IPS DF 4.7 (cell line): ENCODE measurements around the gene CDK11A.
A peak's percentile ranks its signal among the peaks of the same experiment; 100 is the strongest.

Experiments used
- DNase-seq: peaks from one replicate; pipeline ENCODE4 v3.0.0-alpha.2; 2013; ENCODE audit warnings: low spot score; ENCODE audit errors: extremely low read depth

CDK11A gene

DNA sequence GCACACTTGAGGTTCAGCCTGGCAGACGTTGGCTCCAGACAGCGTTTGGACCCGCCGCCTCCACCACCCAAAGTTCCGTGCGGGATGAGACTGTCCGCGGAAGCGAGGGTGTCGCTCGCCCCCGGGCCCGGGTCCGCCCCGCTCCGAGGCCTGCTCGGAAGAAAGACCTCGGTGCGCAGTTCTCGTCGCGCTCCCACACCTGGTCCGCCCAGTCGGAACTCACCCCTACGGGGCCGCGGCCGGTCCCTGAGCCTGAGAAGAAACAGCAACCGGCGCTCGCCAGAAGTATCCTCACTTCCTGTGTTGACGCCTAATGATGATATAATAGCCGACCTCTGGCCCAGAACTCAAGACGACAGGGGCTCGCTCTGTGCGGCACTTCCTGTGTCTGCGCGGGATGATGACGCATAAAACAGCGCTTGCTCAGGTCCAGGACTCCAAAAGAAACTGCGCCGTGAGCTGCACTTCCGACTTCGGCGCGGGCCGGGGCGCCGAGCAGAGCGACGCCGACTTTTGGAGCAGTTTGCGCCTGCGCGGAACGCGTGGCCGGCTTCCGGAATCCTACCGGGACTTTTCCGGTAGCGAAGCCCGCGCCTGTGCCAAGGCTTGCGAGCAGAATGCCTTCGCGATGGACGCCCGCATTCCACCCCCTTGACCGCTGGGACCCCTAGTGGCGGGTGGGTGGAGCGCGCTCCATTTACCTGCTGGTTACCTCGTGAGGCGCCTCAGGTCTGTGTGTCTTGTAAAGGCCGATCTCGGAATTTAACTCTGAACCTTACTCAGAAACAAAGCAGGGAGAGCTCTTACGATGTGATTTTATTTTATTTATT is at the start of gene CDK11A:
TSS of gene CDK11A (minus strand) at position 323 of the 830 bp plus-strand sequence. CDS start 1,539 bp downstream, outside the sequence.
- peak; percentile 96 for DNase-seq

GRCh38 chr1:1773874-1774273 is 49.7 kb upstream of the CDK11A start:
- DNase-seq = no peak

- no peak for DNase-seq
These were observed 46.9 kb upstream of the CDK11A start for GRCh38 chr1:1771096-1771495.

GRCh38 chr1:1770102-1770501 is 45.9 kb upstream of the CDK11A start:
- DNase-seq = no peak

GRCh38 chr1:1768249-1768992 is 44.3 kb upstream of the CDK11A start:
- no peak for DNase-seq

DNA sequence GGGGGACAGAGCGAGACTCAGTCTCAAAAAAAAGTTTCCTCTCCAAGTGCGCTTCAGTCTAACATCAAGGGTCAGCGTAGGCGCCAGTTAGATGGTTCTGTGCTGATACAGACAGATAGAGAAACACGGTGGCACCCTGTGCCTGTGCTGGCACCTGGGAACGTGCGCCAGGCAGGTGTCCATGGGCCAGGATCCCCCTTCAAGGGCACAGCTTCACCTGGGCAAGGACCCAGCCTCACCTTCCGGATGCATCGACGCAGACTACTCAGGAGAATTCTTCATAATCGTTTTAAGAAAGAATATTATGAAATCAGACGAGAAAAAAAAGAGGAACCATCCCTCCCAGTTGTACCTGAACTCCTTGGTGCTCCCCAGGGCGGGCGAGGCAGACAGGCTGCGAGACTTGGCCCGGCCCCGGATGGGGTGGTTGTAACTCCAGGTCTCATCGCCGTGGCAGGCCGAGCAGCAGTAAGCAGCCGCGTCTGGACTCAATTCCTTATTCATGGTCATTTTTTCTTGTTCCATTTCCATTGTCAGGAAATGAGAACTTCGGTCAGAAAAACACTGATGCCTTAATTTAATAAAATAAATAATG is 40.8 kb upstream of the CDK11A start:
- no peak for DNase-seq

- DNase-seq = no peak
These were observed 39.8 kb upstream of the CDK11A start for GRCh38 chr1:1763657-1764621.

GRCh38 chr1:1761504-1762376 is 37.6 kb upstream of the CDK11A start:
- DNase-seq = no peak

GRCh38 chr1:1760715-1761114 is 36.6 kb upstream of the CDK11A start:
- no peak for DNase-seq

DNA sequence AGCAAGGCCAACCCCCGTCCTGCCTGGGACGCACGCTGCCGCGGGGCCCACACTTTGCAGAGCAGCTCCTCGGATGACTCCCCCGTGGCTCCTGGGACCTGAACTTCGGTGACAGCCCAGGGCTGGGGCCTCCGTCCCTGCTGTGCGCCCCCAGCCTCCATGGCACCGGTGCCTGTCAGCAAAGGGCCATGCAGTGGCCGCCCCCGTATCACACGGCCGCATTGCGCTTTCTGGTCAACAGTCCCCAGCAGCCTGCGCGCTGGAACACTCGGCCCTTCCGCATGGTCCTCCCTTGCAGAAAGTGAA is 36.1 kb upstream of the CDK11A start:
- DNase-seq = no peak

DNA sequence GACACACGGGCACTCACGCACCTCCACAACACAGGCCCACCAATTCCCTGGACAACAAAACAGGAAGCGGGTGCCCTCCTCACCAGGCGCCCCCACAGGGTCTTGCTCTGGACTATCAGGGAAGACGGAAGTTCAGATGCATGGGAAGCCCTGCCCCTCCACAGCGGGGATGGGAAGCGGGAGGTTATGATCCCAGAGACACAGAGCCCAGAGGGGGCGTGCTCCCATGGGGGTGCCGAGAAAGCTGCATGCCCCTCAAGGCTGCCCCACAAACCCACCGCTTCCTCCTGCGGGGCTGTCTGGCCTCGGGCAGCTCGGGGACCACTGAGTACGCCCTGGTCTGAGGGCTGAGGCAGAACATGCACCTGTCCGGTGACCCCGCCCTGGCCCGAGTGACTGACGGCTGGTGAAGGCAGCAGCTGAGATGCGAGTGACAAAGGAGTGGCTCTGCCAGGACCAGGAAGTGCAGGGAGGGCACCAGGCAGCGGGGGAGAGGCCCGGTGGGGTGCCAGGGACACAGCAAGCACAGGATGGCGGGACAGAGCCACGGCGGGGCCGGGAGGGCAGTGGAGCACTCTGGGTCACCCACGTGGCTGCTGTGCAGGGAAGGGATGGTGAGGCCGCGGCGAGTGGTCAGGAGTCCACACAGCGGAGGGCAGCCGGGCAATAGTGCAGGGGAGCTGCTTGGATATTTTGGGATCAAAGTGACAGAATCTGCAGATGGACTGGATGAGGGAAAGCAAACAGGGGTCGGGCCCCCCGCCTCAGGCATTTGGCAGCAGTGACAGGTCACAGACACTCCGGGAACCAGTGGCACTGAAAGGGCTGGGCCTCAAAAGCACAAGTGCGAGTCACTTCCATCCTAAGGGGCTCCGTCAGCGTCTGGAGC is 35.5 kb upstream of the CDK11A start:
- DNase-seq = no peak

GRCh38 chr1:1758692-1759455 is 34.7 kb upstream of the CDK11A start:
- no peak for DNase-seq

DNA sequence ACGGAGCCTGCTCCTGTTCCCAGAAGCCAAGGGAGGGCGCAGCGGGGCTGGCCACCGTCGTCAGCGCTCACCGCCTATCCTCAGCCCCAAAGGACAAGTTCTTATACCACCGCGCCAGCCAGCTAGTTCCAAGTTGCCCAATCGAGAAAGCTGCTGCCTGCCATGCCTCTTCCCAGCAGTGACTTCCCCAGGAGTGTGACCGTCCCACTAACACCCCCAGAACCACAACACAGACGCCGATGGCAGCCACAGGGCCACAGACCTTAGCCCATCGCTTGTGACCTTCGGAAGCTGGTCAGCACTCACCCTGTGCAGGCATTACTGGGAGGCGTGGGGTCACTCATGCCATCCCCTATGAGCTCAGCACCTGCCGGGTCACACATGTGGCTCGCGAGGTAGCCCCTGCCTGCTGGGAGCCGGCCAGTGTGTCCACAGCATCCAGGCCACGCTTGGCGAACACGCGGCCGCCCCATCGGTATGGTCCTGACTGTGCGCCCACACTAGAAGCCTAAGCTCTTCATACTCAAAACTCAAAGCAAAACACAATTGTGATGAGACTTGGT is 34.0 kb upstream of the CDK11A start:
- no peak for DNase-seq

- DNase-seq = no peak
These were observed 33.4 kb upstream of the CDK11A start for GRCh38 chr1:1757422-1758058.

GRCh38 chr1:1756661-1757421 is 32.7 kb upstream of the CDK11A start:
- DNase-seq = no peak

DNA sequence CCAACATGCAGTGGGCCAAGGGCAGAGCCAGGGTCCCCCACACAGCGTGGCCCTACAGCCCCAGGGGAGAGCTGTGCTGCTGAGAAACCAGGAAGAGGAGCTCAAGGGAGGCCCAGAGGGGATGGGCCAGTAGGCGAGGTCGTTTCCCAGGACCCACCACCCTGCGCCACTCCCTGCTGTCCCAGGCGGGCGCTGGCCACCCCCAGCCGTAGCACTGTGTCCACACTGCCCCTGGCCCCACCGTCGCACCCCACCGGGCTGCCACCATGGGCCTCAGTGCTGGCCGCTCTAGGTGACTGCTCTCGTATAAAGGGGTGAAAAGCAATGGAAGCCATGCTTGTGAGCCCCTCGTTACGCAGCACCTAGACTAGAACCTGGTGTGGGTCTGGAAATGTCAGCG is 31.7 kb upstream of the CDK11A start:
- DNase-seq = no peak

GRCh38 chr1:1755426-1755825 is 31.3 kb upstream of the CDK11A start:
- no peak for DNase-seq
